ENCODE measurements around the gene PRG2. TPM values are rescaled to one million over a fixed set of nuclear protein-coding genes. Genes with fewer than 3 reads are reported as not detected.

The PRG2 gene
- total RNA-seq, 1 experiment from 2014 or later, result not detected

GRCh38 chr11:57375490-57375889, 15.0 kb downstream of the PRG2 start:
- H3K4me3 ChIP-seq (ENCODE audit: low read depth in 2 of 2, low read length in 2 of 2), result no peak overlapping the region
- intact Hi-C loops (cut with micrococcal nuclease; ENCODE audit: unreplicated experiment), result no loop called here
- DNase-seq (ENCODE audit: low read depth, low spot score) (no peak), ATAC-seq (no peak)
- H3K36me3 ChIP-seq (ENCODE audit: control insufficient read depth, insufficient read depth, low read length), result no peaks in the 10 kb centered on the region
- ChIA-PET CTCF (no interaction called here), POLR2A (no interaction called here)
- H3K4me1 ChIP-seq (ENCODE audit: control insufficient read depth, insufficient read depth, low read length), result no peaks in the 10 kb centered on the region; the same call in 1 of the 2 replicates
- in situ Hi-C loops (cut with HindIII; ENCODE audit: low pct_unique_long_range_greater_than_20kb, low sequenced_read_pairs), result no loop called here
- no peaks in the 10 kb centered on the region for H3K9me3 ChIP-seq (ENCODE audit: control insufficient read depth, insufficient read depth, low read depth, low read length)
- no peak for TF ChIP-seq TCF7L2 (IDR thresholded peaks at IDR 0.05; ENCODE audit: low read depth, low read length)
- no peak for TF ChIP-seq REST (IDR thresholded peaks at IDR 0.05; ENCODE audit: insufficient read depth in 1 of 2, low read depth in 2 of 2, low read length in 1 of 2)
- no peak for TF ChIP-seq CTCF (IDR thresholded peaks at IDR 0.05)
- TF ChIP-seq POLR2AphosphoS5 (IDR thresholded peaks at IDR 0.05; ENCODE audit: low read depth, low read length), result no peak
- TF ChIP-seq SIN3A (IDR thresholded peaks at IDR 0.05; ENCODE audit: borderline replicate concordance, insufficient read depth, low read depth, low read length), result no peak
- H3K27ac ChIP-seq (ENCODE audit: low read length), result no peak overlapping the region
- H3K27me3 ChIP-seq (ENCODE audit: control insufficient read depth, insufficient read depth, low read length), result peaks cover 3% of the 10 kb centered on the region; the same call in 1 of the 2 replicates
- no TSS peak for BruUV-seq (replicated peaks)

- no peaks in the 10 kb centered on the region for H3K36me3 ChIP-seq (ENCODE audit: control insufficient read depth, insufficient read depth, low read length)
- no peaks in the 10 kb centered on the region for H3K9me3 ChIP-seq (ENCODE audit: control insufficient read depth, insufficient read depth, low read depth, low read length)
- intact Hi-C loops (cut with micrococcal nuclease; ENCODE audit: unreplicated experiment), result no loop called here
- no peaks in the 10 kb centered on the region; the same call in 1 of the 2 replicates for H3K4me1 ChIP-seq (ENCODE audit: control insufficient read depth, insufficient read depth, low read length)
- H3K27ac ChIP-seq (ENCODE audit: low read length), result no peak overlapping the region
- no peak for DNase-seq (ENCODE audit: low read depth, low spot score)
- TF ChIP-seq TCF7L2 (IDR thresholded peaks at IDR 0.05; ENCODE audit: low read depth, low read length) (no peak), POLR2AphosphoS5 (IDR thresholded peaks at IDR 0.05; ENCODE audit: low read depth, low read length) (no peak), REST (IDR thresholded peaks at IDR 0.05; ENCODE audit: insufficient read depth in 1 of 2, low read depth in 2 of 2, low read length in 1 of 2) (no peak), SIN3A (IDR thresholded peaks at IDR 0.05; ENCODE audit: borderline replicate concordance, insufficient read depth, low read depth, low read length) (no peak), CTCF (IDR thresholded peaks at IDR 0.05) (no peak)
- ChIA-PET CTCF (no interaction called here), POLR2A (no interaction called here)
- H3K4me3 ChIP-seq (ENCODE audit: low read depth in 2 of 2, low read length in 2 of 2), result no peak overlapping the region
- in situ Hi-C loops (cut with HindIII; ENCODE audit: low pct_unique_long_range_greater_than_20kb, low sequenced_read_pairs), result no loop called here
- H3K27me3 ChIP-seq (ENCODE audit: control insufficient read depth, insufficient read depth, low read length), result peaks cover 3% of the 10 kb centered on the region; the same call in 1 of the 2 replicates
- BruUV-seq (replicated peaks), result no TSS peak
- no peak for ATAC-seq
Measured at GRCh38 chr11:57374966-57375365, 15.5 kb downstream of the PRG2 start.

Measured in Panc1 (cell line).